GM13977 (cell line): ENCODE data around the gene JAGN1.
"Not testable (repeated sequence)": the region's sequence is repeated elsewhere in the genome, so short reads cannot be mapped to it uniquely, and the experiment has no call there.

Source experiments
- DNase-seq: peaks from one replicate; pipeline ENCODE4 v3.0.0; 2012; ENCODE audit warnings: low spot score
- in situ Hi-C: fragments of 300-500 bp; cut with MboI; formaldehyde crosslinking; loops from one replicate; pipeline ENCODE4 v1.12.0; 2022; ENCODE audit warnings: low sequenced_read_pairs, low pct_unique_long_range_greater_than_20kb, mixed read lengths, inconsistent platforms; ENCODE audit not compliant: unreplicated experiment
- TF ChIP-seq, protein P1 (sequence below): IDR thresholded peaks from 2 replicates; pipeline ENCODE4 v1.5.1; 2012; ENCODE audit warnings: mild to moderate bottlenecking, control low read depth; ENCODE audit not compliant: insufficient read depth; ENCODE audit errors: extremely low read depth, missing control alignments

Gene JAGN1

GRCh38 chr3:9898467-9899241 is 8.2 kb downstream of the JAGN1 start:
- DNase-seq: no peak
- TF ChIP-seq, protein P1, sequence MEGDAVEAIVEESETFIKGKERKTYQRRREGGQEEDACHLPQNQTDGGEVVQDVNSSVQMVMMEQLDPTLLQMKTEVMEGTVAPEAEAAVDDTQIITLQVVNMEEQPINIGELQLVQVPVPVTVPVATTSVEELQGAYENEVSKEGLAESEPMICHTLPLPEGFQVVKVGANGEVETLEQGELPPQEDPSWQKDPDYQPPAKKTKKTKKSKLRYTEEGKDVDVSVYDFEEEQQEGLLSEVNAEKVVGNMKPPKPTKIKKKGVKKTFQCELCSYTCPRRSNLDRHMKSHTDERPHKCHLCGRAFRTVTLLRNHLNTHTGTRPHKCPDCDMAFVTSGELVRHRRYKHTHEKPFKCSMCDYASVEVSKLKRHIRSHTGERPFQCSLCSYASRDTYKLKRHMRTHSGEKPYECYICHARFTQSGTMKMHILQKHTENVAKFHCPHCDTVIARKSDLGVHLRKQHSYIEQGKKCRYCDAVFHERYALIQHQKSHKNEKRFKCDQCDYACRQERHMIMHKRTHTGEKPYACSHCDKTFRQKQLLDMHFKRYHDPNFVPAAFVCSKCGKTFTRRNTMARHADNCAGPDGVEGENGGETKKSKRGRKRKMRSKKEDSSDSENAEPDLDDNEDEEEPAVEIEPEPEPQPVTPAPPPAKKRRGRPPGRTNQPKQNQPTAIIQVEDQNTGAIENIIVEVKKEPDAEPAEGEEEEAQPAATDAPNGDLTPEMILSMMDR: no peak
- in situ Hi-C loops: no loop called here

DNA sequence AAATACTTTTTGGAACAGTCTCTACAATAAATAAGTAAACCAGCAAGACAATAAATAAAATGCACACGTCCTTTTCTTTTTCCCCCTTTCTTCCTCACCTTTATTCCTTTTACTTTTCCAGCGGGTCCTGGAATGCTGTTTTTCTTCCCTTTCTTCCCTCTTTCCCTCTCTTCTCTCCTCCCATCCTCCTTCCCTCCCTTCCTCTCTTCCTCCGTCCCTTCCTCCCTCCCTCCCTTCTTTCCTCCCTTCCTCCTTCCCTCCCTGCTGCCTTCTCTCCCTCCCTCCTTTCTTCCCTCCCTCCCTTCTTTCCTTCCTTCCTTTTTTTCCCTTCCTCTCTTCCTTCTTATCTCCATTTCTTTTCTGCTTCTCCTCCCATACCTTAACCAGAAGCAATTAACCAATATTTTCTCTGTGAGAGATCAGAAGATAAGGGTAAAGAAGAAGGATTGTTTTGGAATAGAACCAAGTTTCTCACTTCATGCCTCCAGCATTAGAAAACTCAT is 8.9 kb downstream of the JAGN1 start:
- no peak for DNase-seq
- TF ChIP-seq, protein P1: no peak
- in situ Hi-C loops: no loop called here

GRCh38 chr3:9900965-9901415 is 10.6 kb downstream of the JAGN1 start:
- in situ Hi-C loops, DNase-seq: not testable (repeated sequence)

DNA sequence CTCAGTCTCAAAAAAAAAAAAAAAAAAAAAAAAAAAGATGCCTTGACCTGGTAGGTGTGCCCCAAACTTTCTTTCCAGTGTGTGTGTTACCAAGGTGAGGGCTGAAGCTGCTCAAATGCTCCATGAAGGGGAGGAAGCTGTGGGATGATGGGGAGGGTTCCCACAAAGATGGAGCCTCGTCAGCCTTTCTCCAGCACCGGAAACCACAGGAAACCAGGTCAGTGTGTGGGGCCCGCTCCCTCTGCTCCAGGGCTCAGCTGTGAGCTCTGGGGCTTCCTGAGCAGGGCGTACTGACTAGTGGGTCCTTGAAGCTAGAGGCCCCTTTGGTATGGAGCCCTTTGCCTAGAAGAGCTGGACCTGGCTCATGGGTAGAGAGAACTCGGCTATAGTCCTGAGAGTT is 11.6 kb downstream of the JAGN1 start:
- in situ Hi-C loops: no loop called here
- TF ChIP-seq, protein P1: no peak
- no peak for DNase-seq

DNA sequence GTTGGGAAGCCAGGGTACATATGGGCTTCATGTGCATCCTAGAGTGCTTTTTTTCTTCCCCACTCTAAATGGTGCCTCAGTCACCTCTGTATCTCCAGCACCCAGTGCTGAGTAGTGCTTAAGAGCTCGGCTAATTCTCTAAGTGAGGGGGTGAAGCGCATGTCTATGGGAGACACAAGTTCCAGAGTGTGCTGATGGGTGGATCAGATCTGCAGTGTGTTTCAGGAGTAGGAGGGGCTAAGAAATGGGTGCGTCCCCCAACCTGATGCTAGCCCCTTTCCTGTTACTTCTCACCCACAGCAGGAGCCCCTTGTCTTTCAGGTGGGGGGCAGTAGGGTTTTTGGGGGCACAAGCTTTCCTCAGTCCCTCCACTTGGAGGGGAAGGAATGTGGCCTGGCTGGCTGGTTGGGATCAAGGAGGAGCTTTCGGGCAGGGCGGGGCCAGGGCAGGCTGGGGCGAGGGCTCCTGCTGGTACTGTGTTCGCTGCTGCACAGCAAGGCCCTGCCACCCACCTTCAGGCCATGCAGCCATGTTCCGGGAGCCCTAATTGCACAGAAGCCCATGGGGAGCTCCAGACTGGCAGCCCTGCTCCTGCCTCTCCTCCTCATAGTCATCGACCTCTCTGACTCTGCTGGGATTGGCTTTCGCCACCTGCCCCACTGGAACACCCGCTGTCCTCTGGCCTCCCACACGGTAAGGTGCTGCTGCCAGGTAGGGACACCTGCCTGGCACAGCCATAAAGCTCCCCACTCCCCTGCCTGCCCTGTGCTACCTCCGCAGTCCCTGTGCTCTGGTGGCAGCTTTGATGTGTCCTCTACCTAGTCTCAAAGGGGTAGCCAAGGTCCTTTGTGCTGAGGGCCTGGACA is 12.2 kb downstream of the JAGN1 start, which contains the start of gene IL17RE:
Gene IL17RE (plus strand): TSS at position 477 of the 866 bp plus-strand sequence. CDS start 85 bp downstream, at position 562.
- in situ Hi-C loops: no loop called here
- DNase-seq: no peak
- TF ChIP-seq, protein P1: no peak

- no peak for DNase-seq
- TF ChIP-seq, protein P1: no peak
- in situ Hi-C loops: no loop called here
Observed at GRCh38 chr3:9903238-9903624, 12.8 kb downstream of the JAGN1 start.
